Astrocyte of the cerebellum (primary cell): ENCODE data around the gene STARD13.

ENCODE experiments used
- DNase-seq: peaks from one replicate; pipeline ENCODE4 v3.0.0-alpha.2; 2011; ENCODE audit warnings: low read depth
- H3K4me3 ChIP-seq: 2 replicates; pipeline ENCODE4 v1.5.1; 2011; ENCODE audit warnings: mild to moderate bottlenecking, low read depth, low read length, moderate library complexity
- CTCF ChIP-seq: IDR thresholded peaks from 2 replicates; pipeline ENCODE4 v1.5.1; 2012; ENCODE audit warnings: low read length, low read depth, moderate library complexity, mild to moderate bottlenecking; ENCODE audit errors: missing control alignments
- in situ Hi-C: cut with HindIII; loops from 2 replicates; pipeline ENCODE4 v1.10.0; 2017; ENCODE audit warnings: low sequenced_read_pairs

STARD13 gene

DNA sequence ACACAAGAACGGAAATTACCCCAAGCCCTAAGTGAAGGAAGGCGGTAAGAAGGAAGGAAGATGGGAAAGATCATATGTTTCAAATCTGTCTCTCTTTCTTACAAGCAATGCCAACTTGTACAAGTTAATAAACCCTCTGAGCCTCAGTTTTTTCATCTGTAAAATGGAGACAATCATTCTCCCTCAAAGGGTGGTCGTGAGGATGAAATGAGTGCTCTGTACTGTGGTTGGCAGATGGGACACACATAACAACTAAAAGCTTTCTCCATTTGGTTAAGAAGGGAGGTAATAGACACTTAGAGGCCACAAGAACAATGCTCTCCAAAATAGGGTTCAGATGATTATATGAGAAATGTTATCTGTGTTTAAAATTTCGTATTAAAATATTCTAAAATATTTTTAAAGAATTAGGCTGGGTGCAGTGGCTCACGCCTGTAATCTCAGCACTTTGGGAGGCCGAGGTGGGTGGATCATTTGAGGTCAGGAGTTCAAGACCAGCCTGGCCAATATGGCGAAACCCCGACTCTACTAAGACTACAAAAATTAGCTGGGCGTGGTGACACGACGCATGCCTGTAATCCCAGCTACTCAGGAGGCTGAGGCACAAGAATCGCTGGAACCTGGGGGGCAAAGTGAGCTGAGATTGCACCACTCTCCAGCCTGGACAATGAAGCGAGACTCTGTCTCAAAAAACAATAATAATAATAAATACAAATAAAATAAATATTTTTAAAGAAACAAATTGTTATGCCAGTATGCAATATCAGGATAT lies 89.7 kb downstream of the STARD13 start:
- no peak overlapping the region for H3K4me3 ChIP-seq
- no peak for DNase-seq
- in situ Hi-C loops: no loop called here
- no peak for TF ChIP-seq CTCF

- DNase-seq: peak; percentile 88
- H3K4me3 ChIP-seq: no peak overlapping the region
- in situ Hi-C loops: no loop called here
- no peak for TF ChIP-seq CTCF
These were observed 90.5 kb downstream of the STARD13 start for GRCh38 chr13:33194820-33195692.

DNA sequence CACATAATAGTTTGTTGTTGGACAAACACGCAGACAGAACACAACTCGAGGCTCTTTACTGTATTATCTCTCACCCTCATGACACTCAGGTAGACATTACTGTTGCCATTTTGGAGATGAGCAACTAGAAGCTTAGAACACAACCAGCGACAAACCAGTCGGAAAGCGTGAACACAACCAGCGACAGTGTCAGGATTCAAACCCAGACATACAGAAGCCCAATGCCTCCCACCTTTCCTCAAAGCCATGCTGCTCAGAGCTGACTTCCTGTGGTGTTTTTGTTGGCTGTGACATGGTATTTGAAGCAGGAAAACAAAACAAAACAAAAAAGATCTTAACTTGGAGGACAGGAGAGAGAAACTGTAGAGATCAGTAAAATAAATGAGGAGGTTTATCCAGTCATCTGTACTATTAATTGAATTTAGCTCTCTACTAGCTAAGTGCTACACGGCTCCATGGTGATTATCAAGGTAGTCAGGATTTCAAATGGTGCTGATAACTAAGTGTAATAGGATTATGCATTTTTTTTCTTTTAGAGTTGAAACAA lies 92.1 kb downstream of the STARD13 start:
- H3K4me3 ChIP-seq: no peak overlapping the region
- TF ChIP-seq CTCF: no peak
- DNase-seq: no peak
- in situ Hi-C loops: no loop called here

- peak; percentile 80 for DNase-seq
- no peak for TF ChIP-seq CTCF
- no peak overlapping the region for H3K4me3 ChIP-seq
- in situ Hi-C loops: no loop called here
These were observed 93.9 kb downstream of the STARD13 start for GRCh38 chr13:33191425-33192210.

- in situ Hi-C loops: no loop called here
- DNase-seq: no peak
- no peak overlapping the region for H3K4me3 ChIP-seq
- TF ChIP-seq CTCF: no peak
These were observed 96.1 kb downstream of the STARD13 start for GRCh38 chr13:33189470-33189869.
